Renal cortex interstitium (tissue), 15 donors: ENCODE measurements around the gene FOXD3. TPM values are rescaled to one million over a fixed set of nuclear protein-coding genes. Genes with fewer than 3 reads are reported as not detected.

Experiments
- DNase-seq, 11 donors: peaks; one replicate each; pipeline ENCODE4 v3.0.0-alpha.2; 2013; ENCODE audit warnings: low read depth in 9 of 11, low spot score in 4 of 11; ENCODE audit errors: extremely low read depth in 1 of 11
- long read RNA-seq, 16 experiments: transcript quantifications; one replicate each; lab custom pipeline, GENCODE V29; 2026
- polyA plus RNA-seq, 3 donors: library from polyadenylated mRNA; unstranded; fragments of 120-200 nt; gene quantifications; one replicate each; pipeline ENCODE4 v1.2.1, GENCODE V29; 2013; ENCODE audit not compliant: insufficient read length in 3 of 3

Gene FOXD3
- under 1 TPM in 2 of 3 donors, not detected in 1; 0.18 to 0.22 TPM for polyA plus RNA-seq
- long read RNA-seq, donor 1: 0 reads
- long read RNA-seq, donor 2: 0 reads
- long read RNA-seq, donor 3: 0 reads
- long read RNA-seq, donor 4: 0 reads
- long read RNA-seq, donor 5: 0 reads
- long read RNA-seq, donor 6: 0 reads
- long read RNA-seq, donor 7: 0 reads
- long read RNA-seq, donor 8, partial matches to known transcripts: 0 of 1 reads
- long read RNA-seq, donor 8, other reads (novel, unspliced or antisense): 0 of 1 reads
- long read RNA-seq, donor 9: 0 reads
- long read RNA-seq, donor 10, partial matches to known transcripts: 0 of 1 reads
- long read RNA-seq, donor 10, other reads (novel, unspliced or antisense): 0 of 1 reads
- long read RNA-seq, donor 11: 0 reads
- long read RNA-seq, donor 12: 0 reads
- long read RNA-seq, donor 13: 0 reads
- long read RNA-seq, donor 14: 0 reads
- long read RNA-seq, donor 15: 0 reads
- long read RNA-seq, donor 16: 0 reads

GRCh38 chr1:63322114-63322943 lies at the start of gene FOXD3:
Gene FOXD3, plus strand, starts transcription at chr1:63322567. Its CDS starts 492 bp downstream, at chr1:63323059.
- DNase-seq: no peak

GRCh38 chr1:63272811-63273210 lies 49.6 kb upstream of the FOXD3 start:
- no peak for DNase-seq

- no peak for DNase-seq
Measured at GRCh38 chr1:63274371-63274770, 48.0 kb upstream of the FOXD3 start.

- DNase-seq: no peak
Measured at GRCh38 chr1:63274979-63275378, 47.4 kb upstream of the FOXD3 start.

- DNase-seq: no peak
Measured at GRCh38 chr1:63276624-63277023, 45.7 kb upstream of the FOXD3 start.

- no peak for DNase-seq
Measured at GRCh38 chr1:63277195-63278192, 44.9 kb upstream of the FOXD3 start.

- no peak for DNase-seq
Measured at GRCh38 chr1:63281753-63282152, 40.6 kb upstream of the FOXD3 start.

GRCh38 chr1:63289135-63289534 lies 33.2 kb upstream of the FOXD3 start:
- DNase-seq: no peak

- DNase-seq: no peak
Measured at GRCh38 chr1:63294803-63295594, 27.4 kb upstream of the FOXD3 start.

GRCh38 chr1:63304410-63304809 lies 18.0 kb upstream of the FOXD3 start:
- DNase-seq: no peak

- DNase-seq: no peak
Measured at GRCh38 chr1:63305043-63305442, 17.3 kb upstream of the FOXD3 start.

GRCh38 chr1:63307196-63307794 lies 15.1 kb upstream of the FOXD3 start:
- DNase-seq: no peak

GRCh38 chr1:63316598-63316983 lies 5.8 kb upstream of the FOXD3 start:
- no peak for DNase-seq

GRCh38 chr1:63316984-63317816 lies 5.2 kb upstream of the FOXD3 start:
- DNase-seq: no peak

- DNase-seq: no peak
Measured at GRCh38 chr1:63317817-63318152, 4.6 kb upstream of the FOXD3 start.

- no peak for DNase-seq
Measured at GRCh38 chr1:63318201-63318979, 4.0 kb upstream of the FOXD3 start.
